CD14-positive monocyte (primary cell): Measurements from ENCODE around the gene TSPAN18. TPM values are rescaled to one million over a fixed set of nuclear protein-coding genes. Genes with fewer than 3 reads are reported as not detected.

Experiments
- DNase-seq, 3 donors: peaks; one replicate each; pipeline ENCODE4 v3.0.0-alpha.2; 2011 to 2022
- H2AFZ ChIP-seq: 2 replicates; pipeline ENCODE4 v1.6.0; 2012; ENCODE audit warnings: mild to moderate bottlenecking, low read depth, low read length, inconsistent platforms; ENCODE audit not compliant: insufficient read depth, poor library complexity, severe bottlenecking
- H3K27ac ChIP-seq, 2 donors: 1 replicate in 1 of 2; 2 replicates in 1 of 2; pipeline ENCODE4 v1.5.1; 2012 to 2013; ENCODE audit warnings: low read length in 2 of 2, control low read depth in 1 of 2, inconsistent platforms in 1 of 2, low read depth in 1 of 2, mild to moderate bottlenecking in 1 of 2
- H3K27me3 ChIP-seq, 2 donors: one replicate each; pipeline versions ENCODE4 v1.6.0 to v1.6.1; 2011 to 2013; ENCODE audit warnings: low read length in 2 of 2; ENCODE audit not compliant: control insufficient read depth in 2 of 2, insufficient read depth in 2 of 2
- H3K36me3 ChIP-seq, 2 donors: replicated peaks in 1 of 2; 1 replicate in 1 of 2; 2 replicates in 1 of 2; pipeline versions ENCODE4 v1.5.1 to v1.6.1; 2012 to 2013; ENCODE audit warnings: low read length in 2 of 2, control low read depth in 1 of 2, inconsistent platforms in 1 of 2, mild to moderate bottlenecking in 1 of 2; ENCODE audit not compliant: insufficient read depth in 2 of 2, control insufficient read depth in 1 of 2
- H3K4me1 ChIP-seq, 2 donors: 1 replicate in 1 of 2; 2 replicates in 1 of 2; pipeline versions ENCODE4 v1.5.1 to v1.6.1; 2012 to 2013; ENCODE audit warnings: low read length in 2 of 2, control low read depth in 1 of 2, inconsistent platforms in 1 of 2, mild to moderate bottlenecking in 1 of 2, moderate library complexity in 1 of 2; ENCODE audit not compliant: insufficient read depth in 2 of 2, control insufficient read depth in 1 of 2
- H3K4me2 ChIP-seq: replicated peaks from 2 replicates; pipeline ENCODE3; 2012; ENCODE audit warnings: low read length, moderate library complexity, mild to moderate bottlenecking; ENCODE audit not compliant: poor library complexity, severe bottlenecking; ENCODE audit errors: extremely low read depth
- H3K4me3 ChIP-seq, 3 experiments: fragments of 200-600 bp in 1 of 3; sonication (generic) in 1 of 3; replicated peaks in 1 of 3; 1 replicate in 2 of 3; 2 replicates in 1 of 3; pipeline ENCODE4 v1.5.1; 2011 to 2013; ENCODE audit warnings: low read length in 3 of 3, mild to moderate bottlenecking in 3 of 3, control low read depth in 2 of 3, low read depth in 2 of 3, inconsistent platforms in 1 of 3, moderate library complexity in 1 of 3
- H3K79me2 ChIP-seq: 2 replicates; pipeline ENCODE4 v1.6.0; 2012; ENCODE audit warnings: mild to moderate bottlenecking, control low read depth, inconsistent platforms, low read length, moderate library complexity; ENCODE audit not compliant: insufficient read depth
- H3K9ac ChIP-seq: 2 replicates; pipeline ENCODE4 v1.6.0; 2017; ENCODE audit warnings: low read length, mild to moderate bottlenecking; ENCODE audit not compliant: insufficient read depth, poor library complexity, severe bottlenecking
- H3K9me3 ChIP-seq, 2 donors: replicated peaks in 1 of 2; 1 replicate in 1 of 2; 2 replicates in 1 of 2; pipeline versions ENCODE4 v1.5.1 to v1.6.1; 2012 to 2013; ENCODE audit warnings: low read length in 2 of 2, control low read depth in 1 of 2; ENCODE audit not compliant: control insufficient read depth in 1 of 2, insufficient read depth in 1 of 2
- H4K20me1 ChIP-seq: 2 replicates; pipeline ENCODE4 v1.6.0; 2012; ENCODE audit warnings: mild to moderate bottlenecking, low read length, control low read depth, moderate library complexity; ENCODE audit not compliant: insufficient read depth
- H3K27ac Mint-ChIP-seq, 7 donors: one replicate each; pipeline ENCODE4 v1.8.0; 2020; ENCODE audit warnings: mild to moderate bottlenecking in 7 of 7, mixed read lengths in 7 of 7, moderate library complexity in 6 of 7, inconsistent platforms in 2 of 7
- H3K27me3 Mint-ChIP-seq, 3 donors: one replicate each; pipeline ENCODE4 v1.8.0; 2021 to 2022; ENCODE audit warnings: low read depth in 3 of 3, mild to moderate bottlenecking in 3 of 3, mixed read lengths in 3 of 3, moderate library complexity in 3 of 3, inconsistent platforms in 1 of 3
- H3K36me3 Mint-ChIP-seq, 2 donors: one replicate each; pipeline ENCODE4 v1.8.0; 2020; ENCODE audit warnings: mixed read lengths in 2 of 2, inconsistent platforms in 1 of 2, mild to moderate bottlenecking in 1 of 2
- H3K4me1 Mint-ChIP-seq: one replicate; pipeline ENCODE4 v1.8.0; 2020; ENCODE audit warnings: mild to moderate bottlenecking, mixed read lengths
- H3K4me3 Mint-ChIP-seq, 2 donors: one replicate each; pipeline ENCODE4 v1.8.0; 2020; ENCODE audit warnings: mild to moderate bottlenecking in 2 of 2, mixed read lengths in 2 of 2, moderate library complexity in 1 of 2
- H3K9me3 Mint-ChIP-seq, 7 donors: one replicate each; pipeline ENCODE4 v1.8.0; 2020 to 2022; ENCODE audit warnings: mixed read lengths in 7 of 7, mild to moderate bottlenecking in 6 of 7, moderate library complexity in 6 of 7, inconsistent platforms in 2 of 7
- WGBS: methylation state at CpG from one replicate; pipeline ENCODE4 v1.1.5; 2013; ENCODE audit warnings: missing lambda C conversion rate; ENCODE audit not compliant: insufficient coverage; 5-methylcytosine and 5-hydroxymethylcytosine counted together
- intact Hi-C, 2 donors: fragments of 100-400 bp; cut with micrococcal nuclease; formaldehyde crosslinking; loops; one replicate each; pipeline versions ENCODE4 v1.15.0 to v1.15.1; 2023
- polyA plus RNA-seq, 3 donors: library from polyadenylated mRNA; depleted of rRNA in 1 of 3; unstranded in 2 of 3; stranded (reverse) in 1 of 3; fragments of 300-500 nt in 2 of 3; fragments of >200 nt in 1 of 3; fragmentation: Illumina TruSeq in 2 of 3; gene quantifications; 1 replicate in 2 of 3; 2 replicates in 1 of 3; pipeline ENCODE4 v1.2.3, GENCODE V29; 2012 to 2021
- TF ChIP-seq, protein P1 (sequence below): fragments of 200-600 bp; IDR thresholded peaks from one replicate; pipeline ENCODE4 v1.8.0; 2022; ENCODE audit warnings: antibody characterized with exemption, mild to moderate bottlenecking

The TSPAN18 gene
- polyA plus RNA-seq, 3 donors: not detected

DNA sequence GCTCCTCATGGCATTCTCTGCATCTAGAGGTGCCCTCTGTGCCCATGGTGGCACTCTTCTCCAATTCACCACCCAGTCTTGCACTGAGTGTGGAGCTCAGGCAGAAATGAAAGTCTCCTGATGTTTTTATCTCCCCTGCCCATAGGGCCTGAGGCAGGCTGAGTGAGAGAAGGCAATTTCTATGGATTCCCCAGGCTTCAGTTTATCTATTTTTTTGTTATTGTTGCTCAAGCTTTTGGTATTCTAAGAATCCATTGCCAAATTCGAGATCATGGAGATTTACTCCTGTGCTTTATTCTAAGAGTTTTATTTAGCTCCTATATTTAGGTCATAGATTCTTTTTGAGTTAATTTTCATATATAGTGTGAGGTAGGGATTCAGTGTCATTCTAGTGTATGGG is 40.7 kb downstream of the TSPAN18 start:
- Histone ChIP-seq H3K79me2 (no peaks in the 10 kb centered on the region), H3K27me3 (no peaks in the 10 kb centered on the region), H4K20me1 (no peaks in the 10 kb centered on the region), H2AFZ (no peak overlapping the region), H3K27ac (no peak overlapping the region), H3K4me3 (no peak overlapping the region), H3K36me3 (no peaks in the 10 kb centered on the region), H3K9me3 (no peaks in the 10 kb centered on the region), H3K4me1 (no peaks in the 10 kb centered on the region), H3K9ac (no peak overlapping the region), H3K4me2 (no peak overlapping the region)
- intact Hi-C loops: no loop called here
- H3K4me3 Mint-ChIP-seq: no peak overlapping the region
- TF ChIP-seq, protein P1, sequence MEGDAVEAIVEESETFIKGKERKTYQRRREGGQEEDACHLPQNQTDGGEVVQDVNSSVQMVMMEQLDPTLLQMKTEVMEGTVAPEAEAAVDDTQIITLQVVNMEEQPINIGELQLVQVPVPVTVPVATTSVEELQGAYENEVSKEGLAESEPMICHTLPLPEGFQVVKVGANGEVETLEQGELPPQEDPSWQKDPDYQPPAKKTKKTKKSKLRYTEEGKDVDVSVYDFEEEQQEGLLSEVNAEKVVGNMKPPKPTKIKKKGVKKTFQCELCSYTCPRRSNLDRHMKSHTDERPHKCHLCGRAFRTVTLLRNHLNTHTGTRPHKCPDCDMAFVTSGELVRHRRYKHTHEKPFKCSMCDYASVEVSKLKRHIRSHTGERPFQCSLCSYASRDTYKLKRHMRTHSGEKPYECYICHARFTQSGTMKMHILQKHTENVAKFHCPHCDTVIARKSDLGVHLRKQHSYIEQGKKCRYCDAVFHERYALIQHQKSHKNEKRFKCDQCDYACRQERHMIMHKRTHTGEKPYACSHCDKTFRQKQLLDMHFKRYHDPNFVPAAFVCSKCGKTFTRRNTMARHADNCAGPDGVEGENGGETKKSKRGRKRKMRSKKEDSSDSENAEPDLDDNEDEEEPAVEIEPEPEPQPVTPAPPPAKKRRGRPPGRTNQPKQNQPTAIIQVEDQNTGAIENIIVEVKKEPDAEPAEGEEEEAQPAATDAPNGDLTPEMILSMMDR: no peak
- no peak overlapping the region for H3K27ac Mint-ChIP-seq
- H3K4me1 Mint-ChIP-seq: peaks cover 2% of the 10 kb centered on the region
- WGBS: no CpG with 5 or more reads among the region's 1 CpG
- DNase-seq: no peak
- peaks cover 0 to 3% (median 0%) of the 10 kb centered on the region in 7 donors for H3K9me3 Mint-ChIP-seq
- H3K36me3 Mint-ChIP-seq: no peaks in the 10 kb centered on the region
- peaks cover 0 to 3% (median 3%) of the 10 kb centered on the region in 3 donors for H3K27me3 Mint-ChIP-seq

DNA sequence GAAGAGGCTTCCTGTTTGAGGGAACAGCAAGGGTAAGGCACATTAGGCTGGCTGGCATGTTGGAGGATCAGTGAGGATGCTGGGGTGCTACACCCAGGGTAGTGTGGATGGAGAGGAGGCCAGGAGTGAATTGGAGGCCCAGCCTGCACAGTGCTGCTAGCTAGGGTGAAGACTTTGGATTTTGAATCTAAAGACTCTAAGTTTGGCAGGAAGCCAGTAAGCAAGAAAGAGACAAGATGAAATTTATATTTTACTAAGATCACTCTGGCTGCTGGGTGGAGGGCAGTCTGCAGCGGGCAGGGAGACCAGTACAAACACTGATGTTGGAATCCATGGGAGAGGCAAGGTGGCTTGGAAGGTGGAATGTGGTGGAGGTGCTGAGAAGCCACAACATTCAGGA is 43.6 kb downstream of the TSPAN18 start:
- H3K4me1 ChIP-seq: no peaks in the 10 kb centered on the region
- Mint-ChIP-seq H3K27me3 (peaks cover 10 to 12% (median 11%) of the 10 kb centered on the region in 3 donors), H3K36me3 (no peaks in the 10 kb centered on the region), H3K9me3 (peaks cover 0 to 3% (median 0%) of the 10 kb centered on the region in 7 donors), H3K4me1 (peaks cover 2% of the 10 kb centered on the region), H3K27ac (no peak overlapping the region), H3K4me3 (no peak overlapping the region)
- TF ChIP-seq, protein P1: no peak
- H3K4me3 ChIP-seq: no peak overlapping the region
- no peaks in the 10 kb centered on the region for H3K36me3 ChIP-seq
- no peaks in the 10 kb centered on the region for H3K27me3 ChIP-seq
- no peak overlapping the region for H3K27ac ChIP-seq
- no peak overlapping the region for H3K4me2 ChIP-seq
- whole genome bisulfite sequencing: 100% methylated on average over 1 of the region's 1 CpG
- no peaks in the 10 kb centered on the region for H3K9me3 ChIP-seq
- no peak for DNase-seq
- intact Hi-C loops: loop anchor here (10.0 kb wide), 2 partner anchors 146 to 216 kb away; no protein-coding TSS in a partner anchor
- H3K9ac ChIP-seq: no peak overlapping the region
- H2AFZ ChIP-seq: no peak overlapping the region
- H4K20me1 ChIP-seq: no peaks in the 10 kb centered on the region
- H3K79me2 ChIP-seq: no peaks in the 10 kb centered on the region
